ENCODE measurements around the gene LILRB5.

DNA sequence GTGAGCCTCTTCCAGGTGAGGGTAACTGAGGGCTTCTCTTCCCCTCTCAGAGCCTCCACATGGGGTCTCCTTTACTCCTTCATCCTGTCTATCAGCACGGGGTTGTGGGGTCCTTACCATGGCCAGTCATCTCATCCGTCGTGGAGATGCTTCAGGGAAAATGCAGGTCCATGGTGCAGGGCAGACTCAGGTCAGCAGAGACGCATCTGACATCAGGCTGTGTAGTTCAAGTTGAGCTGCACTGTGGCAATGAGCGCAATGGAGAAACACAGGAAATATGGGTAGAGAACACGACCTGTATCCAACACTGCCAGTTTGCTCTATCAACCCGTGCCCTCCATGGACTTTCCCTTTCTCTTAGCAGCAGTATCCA, 42.0 kb upstream of the LILRB5 start:
- TF ChIP-seq, protein P1, sequence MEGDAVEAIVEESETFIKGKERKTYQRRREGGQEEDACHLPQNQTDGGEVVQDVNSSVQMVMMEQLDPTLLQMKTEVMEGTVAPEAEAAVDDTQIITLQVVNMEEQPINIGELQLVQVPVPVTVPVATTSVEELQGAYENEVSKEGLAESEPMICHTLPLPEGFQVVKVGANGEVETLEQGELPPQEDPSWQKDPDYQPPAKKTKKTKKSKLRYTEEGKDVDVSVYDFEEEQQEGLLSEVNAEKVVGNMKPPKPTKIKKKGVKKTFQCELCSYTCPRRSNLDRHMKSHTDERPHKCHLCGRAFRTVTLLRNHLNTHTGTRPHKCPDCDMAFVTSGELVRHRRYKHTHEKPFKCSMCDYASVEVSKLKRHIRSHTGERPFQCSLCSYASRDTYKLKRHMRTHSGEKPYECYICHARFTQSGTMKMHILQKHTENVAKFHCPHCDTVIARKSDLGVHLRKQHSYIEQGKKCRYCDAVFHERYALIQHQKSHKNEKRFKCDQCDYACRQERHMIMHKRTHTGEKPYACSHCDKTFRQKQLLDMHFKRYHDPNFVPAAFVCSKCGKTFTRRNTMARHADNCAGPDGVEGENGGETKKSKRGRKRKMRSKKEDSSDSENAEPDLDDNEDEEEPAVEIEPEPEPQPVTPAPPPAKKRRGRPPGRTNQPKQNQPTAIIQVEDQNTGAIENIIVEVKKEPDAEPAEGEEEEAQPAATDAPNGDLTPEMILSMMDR (IDR thresholded peaks at IDR 0.05), result no peak
- no peak for TF ChIP-seq POLR2AphosphoS5 (IDR thresholded peaks at IDR 0.05; ENCODE audit: low read depth, low read length)
